ENCODE results near the gene IRGQ.
"Not testable (repeated sequence)": the region's sequence is repeated elsewhere in the genome, so short reads cannot be mapped to it uniquely, and the experiment has no call there.

Gene IRGQ

GRCh38 chr19:43569657-43570056 lies 26.3 kb downstream of the IRGQ start:
- DNase-seq: no peak

GRCh38 chr19:43564800-43565199 lies 31.1 kb downstream of the IRGQ start:
- DNase-seq: no peak

- DNase-seq: no peak
Observed at GRCh38 chr19:43563816-43564457, 32.0 kb downstream of the IRGQ start.

- peak; percentile 87 for DNase-seq
Observed at GRCh38 chr19:43562698-43563241, 33.2 kb downstream of the IRGQ start.

GRCh38 chr19:43562226-43562697 lies 33.7 kb downstream of the IRGQ start:
- DNase-seq: no peak

GRCh38 chr19:43561139-43561970 lies 34.6 kb downstream of the IRGQ start:
- no peak for DNase-seq

GRCh38 chr19:43560687-43561086 lies 35.2 kb downstream of the IRGQ start:
- no peak for DNase-seq

GRCh38 chr19:43555185-43555770 lies 40.7 kb downstream of the IRGQ start:
- DNase-seq: peak; percentile 92

GRCh38 chr19:43554317-43554895 lies 41.5 kb downstream of the IRGQ start:
- no peak for DNase-seq

- no peak for DNase-seq
Observed at GRCh38 chr19:43553656-43554055, 42.3 kb downstream of the IRGQ start.

- DNase-seq: no peak
Observed at GRCh38 chr19:43552616-43553015, 43.3 kb downstream of the IRGQ start.

GRCh38 chr19:43552198-43552450 lies 43.8 kb downstream of the IRGQ start:
- DNase-seq: no peak

- DNase-seq: no peak
Observed at GRCh38 chr19:43551399-43552197, 44.3 kb downstream of the IRGQ start.

- DNase-seq: no peak
Observed at GRCh38 chr19:43548706-43549105, 47.2 kb downstream of the IRGQ start.

- DNase-seq: not testable (repeated sequence)
Observed at GRCh38 chr19:43547926-43548325, 48.0 kb downstream of the IRGQ start.

- no peak for DNase-seq
Observed at GRCh38 chr19:43546581-43546980, 49.4 kb downstream of the IRGQ start.

GRCh38 chr19:43545981-43546380 lies 50.0 kb downstream of the IRGQ start:
- DNase-seq: no peak

GRCh38 chr19:43545276-43545675 lies 50.7 kb downstream of the IRGQ start:
- no peak for DNase-seq

GRCh38 chr19:43544077-43544476 lies 51.9 kb downstream of the IRGQ start:
- DNase-seq: no peak

GRCh38 chr19:43541920-43542650 lies 53.8 kb downstream of the IRGQ start:
- DNase-seq: no peak

- DNase-seq: no peak
Observed at GRCh38 chr19:43540381-43540780, 55.6 kb downstream of the IRGQ start.

GRCh38 chr19:43538922-43539321 lies 57.0 kb downstream of the IRGQ start:
- DNase-seq: no peak
